Neural crest cell (in vitro differentiated cells): ENCODE results near the gene NPSR1. TPM values are rescaled to one million over a fixed set of nuclear protein-coding genes. Genes with fewer than 3 reads are reported as not detected.

Experiments
- DNase-seq: peaks from one replicate; pipeline ENCODE4 v3.0.0; 2021; ENCODE audit warnings: low read depth, mixed read lengths, low spot score
- H3K27ac Mint-ChIP-seq: one replicate; pipeline ENCODE4 v1.8.0; 2021; ENCODE audit warnings: mild to moderate bottlenecking, mixed read lengths; ENCODE audit not compliant: unreplicated experiment
- H3K27me3 Mint-ChIP-seq: 2 replicates; pipeline ENCODE4 v1.8.0; 2021; ENCODE audit warnings: low read depth, mild to moderate bottlenecking, mixed read lengths
- H3K36me3 Mint-ChIP-seq: 2 replicates; pipeline ENCODE4 v1.8.0; 2021; ENCODE audit warnings: low read depth, mild to moderate bottlenecking, mixed read lengths
- H3K4me1 Mint-ChIP-seq: 2 replicates; pipeline ENCODE4 v1.8.0; 2021; ENCODE audit warnings: mixed read lengths
- H3K4me3 Mint-ChIP-seq: one replicate; pipeline ENCODE4 v1.8.0; 2021; ENCODE audit warnings: mild to moderate bottlenecking, mixed read lengths
- H3K9me3 Mint-ChIP-seq: 2 replicates; pipeline ENCODE4 v1.8.0; 2021; ENCODE audit warnings: mixed read lengths
- total RNA-seq: library from RNA; stranded (reverse); gene quantifications from 2 replicates; pipeline ENCODE4 v1.2.1, GENCODE V29; 2021
- TF ChIP-seq, protein P1 (sequence below): fragments of 200-600 bp; sonication (generic); conservative IDR thresholded peaks from 2 replicates; pipeline ENCODE4 v1.5.0; 2021; ENCODE audit warnings: antibody characterized with exemption, mild to moderate bottlenecking

NPSR1 gene
- total RNA-seq, 1 donor from 2014 or later, result not detected

DNA sequence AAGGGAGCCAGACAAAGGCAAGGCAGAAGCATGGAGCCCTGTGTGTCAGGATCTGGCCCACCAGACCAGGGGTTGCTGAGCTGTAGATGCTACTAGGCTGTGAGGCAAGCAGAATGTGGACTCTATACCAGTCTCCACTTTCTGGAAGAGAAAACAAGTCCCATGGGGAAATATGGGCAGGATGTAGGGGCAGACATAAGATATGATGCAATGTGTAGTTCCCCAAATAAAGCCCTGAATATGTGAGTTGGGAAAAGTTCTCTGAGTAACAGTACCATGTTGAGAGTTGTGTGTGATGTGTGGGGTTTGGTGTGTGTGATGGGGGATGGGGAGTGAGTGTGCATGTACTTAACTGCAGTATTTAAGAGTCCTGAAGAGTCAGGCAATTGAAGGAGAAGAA is 62.3 kb downstream of the NPSR1 start:
- no peak overlapping the region for H3K27ac Mint-ChIP-seq
- peaks cover 10% of the 10 kb centered on the region for H3K4me1 Mint-ChIP-seq
- TF ChIP-seq, protein P1, sequence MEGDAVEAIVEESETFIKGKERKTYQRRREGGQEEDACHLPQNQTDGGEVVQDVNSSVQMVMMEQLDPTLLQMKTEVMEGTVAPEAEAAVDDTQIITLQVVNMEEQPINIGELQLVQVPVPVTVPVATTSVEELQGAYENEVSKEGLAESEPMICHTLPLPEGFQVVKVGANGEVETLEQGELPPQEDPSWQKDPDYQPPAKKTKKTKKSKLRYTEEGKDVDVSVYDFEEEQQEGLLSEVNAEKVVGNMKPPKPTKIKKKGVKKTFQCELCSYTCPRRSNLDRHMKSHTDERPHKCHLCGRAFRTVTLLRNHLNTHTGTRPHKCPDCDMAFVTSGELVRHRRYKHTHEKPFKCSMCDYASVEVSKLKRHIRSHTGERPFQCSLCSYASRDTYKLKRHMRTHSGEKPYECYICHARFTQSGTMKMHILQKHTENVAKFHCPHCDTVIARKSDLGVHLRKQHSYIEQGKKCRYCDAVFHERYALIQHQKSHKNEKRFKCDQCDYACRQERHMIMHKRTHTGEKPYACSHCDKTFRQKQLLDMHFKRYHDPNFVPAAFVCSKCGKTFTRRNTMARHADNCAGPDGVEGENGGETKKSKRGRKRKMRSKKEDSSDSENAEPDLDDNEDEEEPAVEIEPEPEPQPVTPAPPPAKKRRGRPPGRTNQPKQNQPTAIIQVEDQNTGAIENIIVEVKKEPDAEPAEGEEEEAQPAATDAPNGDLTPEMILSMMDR, result no peak
- no peaks in the 10 kb centered on the region for H3K27me3 Mint-ChIP-seq
- H3K9me3 Mint-ChIP-seq, result no peaks in the 10 kb centered on the region
- H3K4me3 Mint-ChIP-seq, result no peak overlapping the region
- no peak for DNase-seq
- H3K36me3 Mint-ChIP-seq, result no peaks in the 10 kb centered on the region

DNA sequence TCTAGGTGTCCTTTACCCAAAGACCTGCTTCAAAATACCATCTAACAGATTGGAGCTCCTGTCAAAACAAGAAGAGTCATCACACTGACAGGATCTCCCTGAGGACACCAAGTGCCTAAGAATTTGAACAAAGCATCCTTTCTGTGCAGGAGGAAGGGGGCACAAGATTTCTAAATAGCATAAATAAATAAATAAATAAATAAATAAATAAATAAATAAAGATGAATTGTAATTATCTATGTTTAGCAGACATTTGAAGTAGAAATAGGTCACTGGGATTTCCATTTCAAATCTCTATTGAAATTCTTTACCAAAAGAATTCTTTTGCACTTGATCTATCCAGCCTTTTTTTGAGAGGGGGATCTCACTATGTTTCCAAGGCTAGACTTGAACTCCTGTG is 65.3 kb downstream of the NPSR1 start:
- Mint-ChIP-seq H3K9me3 (no peaks in the 10 kb centered on the region), H3K4me3 (no peak overlapping the region), H3K4me1 (peaks cover 10% of the 10 kb centered on the region), H3K36me3 (no peaks in the 10 kb centered on the region), H3K27ac (no peak overlapping the region), H3K27me3 (no peaks in the 10 kb centered on the region)
- no peak for DNase-seq
- TF ChIP-seq, protein P1, result no peak

DNA sequence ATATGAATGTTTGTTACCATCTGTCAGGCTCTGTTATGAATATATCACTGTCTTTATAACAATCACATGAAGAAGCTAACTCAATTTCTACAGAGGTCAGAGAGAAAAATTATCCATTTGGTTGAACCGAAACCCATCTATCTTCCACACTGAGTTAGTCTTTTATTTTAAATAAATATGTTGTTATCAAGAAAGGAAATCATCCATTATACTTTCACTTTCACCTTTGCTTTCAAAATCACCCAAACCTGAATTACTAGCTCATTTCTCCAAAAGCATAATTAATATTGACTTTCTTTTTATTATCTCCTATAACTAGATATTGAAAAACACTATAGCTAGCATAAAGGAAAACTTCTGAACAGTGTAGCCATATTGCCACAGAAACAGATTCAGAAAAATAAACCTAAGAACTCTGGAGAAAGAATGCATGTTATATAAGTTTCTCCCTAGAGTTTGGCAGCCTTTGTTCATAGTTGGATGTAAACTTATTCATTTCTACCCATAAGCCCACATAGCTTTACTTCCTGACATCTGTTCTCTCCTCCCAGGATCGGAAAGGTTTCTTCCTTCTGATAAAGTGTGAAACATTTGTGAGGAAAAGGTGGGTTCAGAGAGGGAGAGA is 66.0 kb downstream of the NPSR1 start:
- no peak for DNase-seq
- Mint-ChIP-seq H3K36me3 (no peaks in the 10 kb centered on the region), H3K4me1 (peaks cover 10% of the 10 kb centered on the region), H3K27me3 (no peaks in the 10 kb centered on the region), H3K9me3 (no peaks in the 10 kb centered on the region), H3K27ac (no peak overlapping the region), H3K4me3 (no peak overlapping the region)
- TF ChIP-seq, protein P1, result no peak

DNA sequence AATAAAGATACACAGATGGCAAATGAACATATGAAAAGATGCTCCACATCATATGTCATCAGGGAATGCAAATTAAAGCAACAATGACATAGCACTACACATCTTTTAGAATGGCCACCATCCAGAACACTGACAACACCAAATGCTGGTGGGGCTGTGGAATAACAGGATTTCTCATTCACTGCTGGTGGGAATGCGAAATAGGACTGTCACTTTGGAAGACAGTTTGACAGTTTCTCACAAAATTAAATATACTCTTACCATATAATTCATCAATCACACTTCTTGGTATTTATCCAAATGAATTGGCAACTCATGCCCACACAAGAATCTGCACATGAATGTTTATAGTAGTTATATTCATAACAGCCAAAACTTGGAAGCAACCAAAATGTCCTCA is 68.2 kb downstream of the NPSR1 start:
- H3K9me3 Mint-ChIP-seq, result no peaks in the 10 kb centered on the region
- no peaks in the 10 kb centered on the region for H3K27me3 Mint-ChIP-seq
- no peak for DNase-seq
- peaks cover 10% of the 10 kb centered on the region for H3K4me1 Mint-ChIP-seq
- TF ChIP-seq, protein P1, result no peak
- H3K4me3 Mint-ChIP-seq, result no peak overlapping the region
- H3K27ac Mint-ChIP-seq, result no peak overlapping the region
- no peaks in the 10 kb centered on the region for H3K36me3 Mint-ChIP-seq

DNA sequence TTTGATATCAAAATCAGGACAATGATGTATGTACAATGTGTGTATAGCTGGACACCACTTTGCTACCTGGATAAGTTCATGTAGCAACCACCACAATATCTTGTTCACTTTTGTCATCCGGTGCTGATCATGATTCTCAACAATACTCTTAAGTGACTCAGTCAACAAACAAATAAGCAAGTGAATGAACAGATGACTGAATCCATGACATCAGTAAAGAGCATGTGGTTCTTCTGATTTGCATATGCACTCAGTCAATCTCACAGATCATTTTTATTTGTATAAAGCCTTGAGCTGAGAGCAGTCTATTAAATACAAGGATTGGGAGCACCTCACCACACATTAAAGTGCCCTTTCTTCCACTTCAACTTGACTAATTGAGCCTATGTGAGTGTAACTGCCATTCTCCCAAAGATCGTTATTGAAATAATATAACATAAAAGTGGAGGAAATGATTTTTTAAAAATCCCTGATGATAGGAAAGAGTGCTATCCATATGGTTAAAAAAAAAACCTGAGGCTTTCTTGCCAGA is 69.5 kb downstream of the NPSR1 start:
- no peak overlapping the region for H3K27ac Mint-ChIP-seq
- DNase-seq, result no peak
- peaks cover 7% of the 10 kb centered on the region for H3K4me1 Mint-ChIP-seq
- H3K36me3 Mint-ChIP-seq, result no peaks in the 10 kb centered on the region
- no peaks in the 10 kb centered on the region for H3K27me3 Mint-ChIP-seq
- TF ChIP-seq, protein P1, result no peak
- no peak overlapping the region for H3K4me3 Mint-ChIP-seq
- H3K9me3 Mint-ChIP-seq, result no peaks in the 10 kb centered on the region
